ENCODE data around the gene GNG4.

Gene GNG4

GRCh38 chr1:235612761-235613160 is 36.8 kb downstream of the GNG4 start:
- no peak overlapping the region for H3K4me3 ChIP-seq (replicated peaks; ENCODE audit: low read depth, low read length)
- DNase-seq (ENCODE audit: low read depth) = no peak
- no peak for TF ChIP-seq CTCF (IDR thresholded peaks at IDR 0.05; ENCODE audit: low read length, missing control alignments)

DNA sequence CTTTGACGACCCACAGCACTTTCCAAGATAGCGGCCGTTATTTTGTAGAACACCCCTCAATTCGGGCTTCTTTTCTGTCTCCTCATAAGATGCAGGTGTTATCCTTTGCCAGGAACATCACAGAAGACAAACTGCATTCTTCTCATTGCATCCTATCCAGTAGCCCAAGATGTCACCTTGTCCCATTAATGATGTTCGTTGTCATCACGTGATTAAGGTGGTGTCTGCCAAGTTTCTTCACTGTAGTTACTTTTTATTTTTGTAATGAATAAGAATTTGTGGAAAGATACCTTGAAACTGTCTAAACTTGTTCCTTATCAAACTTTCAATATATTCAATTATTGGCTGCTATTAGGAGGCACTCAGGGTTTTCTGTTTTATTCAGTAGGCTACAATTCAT is 39.4 kb downstream of the GNG4 start:
- DNase-seq (ENCODE audit: low read depth) = no peak
- TF ChIP-seq CTCF (IDR thresholded peaks at IDR 0.05; ENCODE audit: low read length, missing control alignments) = no peak
- no peak overlapping the region for H3K4me3 ChIP-seq (replicated peaks; ENCODE audit: low read depth, low read length)

DNA sequence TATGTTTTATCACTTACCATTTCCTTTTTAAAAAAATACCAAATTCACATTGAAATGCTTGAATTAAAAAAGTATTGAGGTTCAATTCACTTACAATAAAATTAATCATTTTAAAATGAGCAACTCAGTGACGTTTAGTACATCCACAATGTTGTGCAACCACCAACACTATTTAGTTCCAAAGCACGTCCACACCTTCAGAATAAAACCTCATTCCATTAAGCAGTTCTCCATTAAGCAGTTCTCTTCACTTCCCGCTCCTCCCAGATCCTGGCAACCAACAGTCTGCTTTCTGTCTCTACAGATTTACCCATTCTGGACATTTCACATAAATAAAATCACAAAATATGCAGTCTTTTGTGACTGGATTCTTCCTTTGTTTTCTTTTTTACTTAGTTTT is 41.3 kb downstream of the GNG4 start:
- no peak overlapping the region for H3K4me3 ChIP-seq (replicated peaks; ENCODE audit: low read depth, low read length)
- no peak for DNase-seq (ENCODE audit: low read depth)
- no peak for TF ChIP-seq CTCF (IDR thresholded peaks at IDR 0.05; ENCODE audit: low read length, missing control alignments)

DNA sequence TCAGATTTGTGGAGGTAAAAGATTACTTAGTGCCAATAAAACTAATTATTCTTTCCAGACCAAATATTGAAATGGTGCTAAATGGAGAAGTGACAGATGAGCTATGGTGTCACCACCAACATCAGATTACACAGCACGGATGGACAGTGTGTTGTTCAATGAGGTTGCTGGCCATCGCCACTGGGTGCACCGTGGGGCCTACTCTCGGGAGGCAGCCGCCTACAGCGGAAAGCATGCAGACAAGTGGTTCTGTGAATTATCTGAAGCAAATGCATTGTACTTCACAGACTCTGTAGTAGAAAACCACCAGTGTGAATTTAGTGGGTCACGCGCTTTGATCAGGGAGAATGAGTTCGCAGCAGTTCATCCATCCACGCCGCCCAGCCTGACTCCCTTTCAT is 42.3 kb downstream of the GNG4 start:
- TF ChIP-seq CTCF (IDR thresholded peaks at IDR 0.05; ENCODE audit: low read length, missing control alignments) = no peak
- DNase-seq (ENCODE audit: low read depth) = no peak
- no peak overlapping the region for H3K4me3 ChIP-seq (replicated peaks; ENCODE audit: low read depth, low read length)

- no peak overlapping the region for H3K4me3 ChIP-seq (replicated peaks; ENCODE audit: low read depth, low read length)
- peak; percentile 50 for TF ChIP-seq CTCF (IDR thresholded peaks at IDR 0.05; ENCODE audit: low read length, missing control alignments)
- peak; percentile 21 for DNase-seq (ENCODE audit: low read depth)
Observed at GRCh38 chr1:235601104-235601503, 48.5 kb downstream of the GNG4 start.

DNA sequence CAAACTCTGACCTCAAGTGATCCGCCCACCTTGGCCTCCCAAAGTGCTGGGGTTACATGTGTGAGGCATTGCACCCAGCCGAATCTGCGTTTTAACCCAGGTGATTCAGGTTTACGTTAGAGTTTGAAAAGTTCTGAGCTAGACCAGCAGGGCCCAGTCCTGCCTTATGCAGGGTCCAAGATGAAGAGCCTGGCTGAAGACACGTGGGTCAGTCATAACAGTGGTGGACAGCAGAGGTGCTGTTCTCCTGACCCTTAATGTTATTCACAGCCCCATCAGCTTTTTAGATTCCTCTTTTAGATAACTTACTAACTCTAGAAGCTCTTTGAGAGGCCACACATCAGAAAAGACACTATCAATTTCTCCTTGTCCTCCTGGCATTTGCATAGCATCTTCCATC is 50.0 kb downstream of the GNG4 start:
- TF ChIP-seq CTCF (IDR thresholded peaks at IDR 0.05; ENCODE audit: low read length, missing control alignments) = no peak
- DNase-seq (ENCODE audit: low read depth) = no peak
- H3K4me3 ChIP-seq (replicated peaks; ENCODE audit: low read depth, low read length) = no peak overlapping the region

DNA sequence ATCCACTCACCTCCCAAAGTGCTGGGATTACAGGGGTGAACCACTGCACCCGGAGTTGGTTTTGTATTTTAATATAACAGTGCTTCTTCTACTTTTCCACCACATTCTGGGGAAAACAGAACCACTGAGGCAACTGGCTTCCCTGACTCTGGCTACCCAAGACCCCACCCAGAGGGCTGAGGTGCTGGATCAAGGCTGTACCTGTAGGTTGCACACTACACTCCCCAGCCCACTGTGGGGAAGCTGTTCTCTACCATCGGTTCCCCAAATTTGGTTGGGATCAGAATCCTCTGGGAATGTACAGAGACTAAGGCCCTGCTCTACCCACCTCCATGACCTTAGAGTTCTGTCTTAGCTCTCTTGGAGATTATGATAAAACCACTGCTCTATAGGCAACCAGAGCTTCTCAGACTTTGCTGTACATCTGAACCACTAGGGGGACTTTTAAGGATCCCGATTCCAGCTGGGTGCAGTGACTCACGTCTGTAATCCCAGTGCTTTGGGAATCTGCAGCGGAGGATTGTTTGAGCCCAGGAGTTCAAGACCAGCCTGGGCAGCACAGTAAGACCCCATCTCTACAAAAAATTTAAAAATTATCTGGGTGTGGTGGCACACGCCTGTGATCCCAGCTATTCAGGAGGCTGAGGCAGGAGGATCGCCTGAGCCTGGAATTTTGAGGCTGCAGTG is 51.6 kb downstream of the GNG4 start:
- DNase-seq (ENCODE audit: low read depth) = peak; percentile 71
- peak; percentile 56 for TF ChIP-seq CTCF (IDR thresholded peaks at IDR 0.05; ENCODE audit: low read length, missing control alignments)
- no peak overlapping the region for H3K4me3 ChIP-seq (replicated peaks; ENCODE audit: low read depth, low read length)

Data from fibroblast of pulmonary artery (primary cell).